SU-DHL-6 (cell line): ENCODE measurements around the gene TRPV2.

Experiments
- CTCF ChIP-seq: fragments of 200-600 bp; sonication (generic); IDR thresholded peaks from one replicate; pipeline ENCODE4 v1.5.1; 2017; ENCODE audit warnings: antibody characterized with exemption, mild to moderate bottlenecking, low read length, moderate library complexity; ENCODE audit not compliant: insufficient read depth, poor library complexity, severe bottlenecking
- EZH2phosphoT487 ChIP-seq: fragments of 200-600 bp; sonication (generic), shearing (Covaris generic); conservative IDR thresholded peaks from 2 replicates; pipeline ENCODE4 v1.6.1; 2018; ENCODE audit warnings: mild to moderate bottlenecking, antibody characterized with exemption, low read length, moderate library complexity, mixed read lengths

GRCh38 chr17:16398270-16399267 is 16.8 kb upstream of the TRPV2 start:
- TF ChIP-seq CTCF (no peak), EZH2phosphoT487 (no peak)
